ENCODE measurements around the gene C6orf47.

Gene C6orf47

DNA sequence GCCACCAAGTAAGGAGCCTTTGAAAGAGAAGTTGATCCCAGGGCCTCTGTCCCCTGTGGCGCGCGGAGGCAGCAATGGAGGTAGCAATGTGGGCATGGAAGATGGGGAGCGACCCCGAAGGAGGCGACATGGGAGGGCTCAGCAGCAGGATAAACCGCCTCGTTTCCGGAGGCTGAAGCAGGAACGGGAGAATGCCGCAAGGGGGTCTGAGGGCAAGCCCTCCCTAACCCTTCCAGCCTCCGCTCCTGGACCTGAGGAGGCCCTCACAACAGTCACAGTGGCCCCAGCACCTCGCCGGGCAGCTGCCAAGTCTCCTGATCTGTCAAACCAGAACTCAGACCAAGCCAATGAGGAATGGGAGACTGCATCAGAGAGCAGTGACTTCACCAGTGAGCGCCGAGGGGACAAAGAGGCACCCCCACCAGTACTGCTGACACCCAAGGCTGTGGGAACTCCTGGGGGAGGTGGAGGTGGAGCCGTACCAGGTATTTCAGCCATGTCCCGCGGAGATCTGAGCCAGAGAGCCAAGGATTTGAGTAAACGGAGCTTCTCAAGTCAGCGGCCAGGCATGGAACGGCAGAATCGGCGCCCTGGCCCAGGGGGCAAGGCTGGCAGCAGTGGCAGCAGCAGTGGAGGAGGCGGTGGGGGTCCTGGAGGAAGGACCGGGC, 28.2 kb downstream of the C6orf47 start:
- DNase-seq, result no peak

DNA sequence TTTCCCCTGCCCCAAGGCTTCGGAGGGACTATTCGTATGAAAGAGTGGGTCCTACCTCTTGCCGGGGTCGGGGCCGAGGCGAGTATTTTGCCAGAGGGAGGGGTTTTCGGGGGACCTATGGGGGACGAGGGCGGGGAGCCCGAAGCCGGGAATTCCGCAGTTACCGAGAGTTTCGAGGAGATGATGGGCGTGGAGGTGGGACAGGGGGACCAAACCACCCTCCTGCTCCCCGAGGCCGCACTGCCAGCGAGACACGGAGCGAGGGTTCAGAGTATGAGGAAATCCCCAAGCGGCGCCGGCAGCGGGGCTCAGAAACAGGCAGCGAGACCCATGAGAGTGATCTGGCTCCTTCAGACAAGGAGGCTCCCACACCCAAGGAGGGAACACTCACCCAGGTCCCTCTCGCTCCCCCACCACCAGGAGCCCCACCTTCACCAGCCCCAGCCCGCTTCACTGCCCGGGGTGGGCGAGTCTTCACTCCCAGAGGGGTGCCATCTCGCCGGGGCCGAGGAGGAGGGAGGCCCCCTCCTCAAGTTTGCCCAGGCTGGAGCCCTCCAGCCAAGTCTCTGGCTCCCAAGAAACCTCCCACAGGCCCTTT, 28.8 kb downstream of the C6orf47 start:
- no peak for DNase-seq

DNA sequence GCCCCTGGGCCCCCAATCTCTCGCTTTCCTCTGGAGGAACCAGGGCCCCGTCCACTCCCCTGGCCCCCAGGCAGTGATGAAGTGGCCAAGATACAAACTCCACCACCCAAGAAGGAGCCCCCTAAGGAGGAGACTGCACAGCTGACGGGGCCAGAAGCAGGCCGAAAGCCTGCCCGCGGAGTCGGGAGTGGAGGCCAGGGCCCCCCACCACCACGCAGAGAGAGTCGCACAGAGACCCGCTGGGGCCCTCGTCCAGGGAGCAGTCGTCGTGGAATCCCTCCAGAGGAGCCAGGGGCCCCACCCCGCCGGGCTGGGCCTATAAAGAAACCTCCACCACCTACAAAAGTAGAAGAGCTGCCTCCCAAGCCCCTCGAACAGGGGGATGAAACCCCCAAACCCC, 29.4 kb downstream of the C6orf47 start:
- DNase-seq, result no peak

DNA sequence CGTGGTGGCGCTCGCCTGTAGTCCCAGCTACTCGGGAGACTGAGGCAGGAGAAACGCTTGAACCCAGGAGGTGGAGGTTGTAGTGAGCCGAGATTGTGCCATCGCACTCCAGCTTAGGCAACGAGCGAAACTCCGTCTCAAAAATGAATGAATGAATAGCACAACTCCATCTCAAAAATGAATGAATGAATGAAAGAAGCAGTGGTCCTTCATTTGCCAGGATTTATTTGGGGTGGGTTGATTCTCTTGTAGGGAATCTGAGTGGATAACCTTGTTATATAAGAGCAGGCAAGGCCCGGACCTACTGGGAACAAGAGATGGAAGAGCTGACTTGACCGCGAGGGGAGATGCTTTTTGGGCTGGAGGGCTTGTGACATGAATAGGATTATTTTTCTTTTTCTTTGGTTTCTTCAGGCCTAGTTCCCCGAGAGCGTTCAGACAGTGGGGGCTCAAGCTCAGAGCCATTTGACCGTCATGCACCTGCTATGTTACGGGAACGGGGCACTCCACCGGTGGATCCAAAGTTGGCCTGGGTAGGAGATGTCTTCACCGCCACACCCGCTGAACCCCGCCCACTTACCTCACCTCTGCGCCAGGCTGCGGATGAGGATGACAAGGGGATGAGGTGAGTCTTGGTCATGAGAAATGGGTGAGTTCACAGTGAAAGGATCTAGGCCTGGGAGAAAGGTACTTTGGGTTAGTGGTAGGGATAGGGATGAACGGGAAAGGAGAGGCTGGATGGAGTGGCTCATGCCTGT, 30.2 kb downstream of the C6orf47 start:
- no peak for DNase-seq

DNA sequence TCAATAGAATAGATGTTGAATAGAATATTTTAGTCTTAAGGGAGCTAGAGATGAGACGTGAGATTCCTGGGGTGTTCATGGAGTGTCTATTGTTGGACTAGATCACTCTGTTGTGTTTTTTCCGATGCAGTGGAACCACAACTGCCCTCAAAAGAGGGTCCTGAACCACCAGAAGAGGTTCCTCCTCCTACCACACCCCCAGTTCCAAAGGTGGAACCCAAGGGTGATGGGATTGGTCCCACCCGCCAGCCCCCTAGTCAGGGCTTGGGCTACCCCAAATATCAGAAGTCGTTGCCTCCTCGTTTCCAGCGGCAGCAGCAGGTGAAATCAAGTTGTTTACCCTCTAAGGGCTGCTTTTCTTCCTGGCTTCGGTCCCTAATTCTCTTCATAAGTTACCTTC, 31.6 kb downstream of the C6orf47 start:
- DNase-seq, result no peak

DNA sequence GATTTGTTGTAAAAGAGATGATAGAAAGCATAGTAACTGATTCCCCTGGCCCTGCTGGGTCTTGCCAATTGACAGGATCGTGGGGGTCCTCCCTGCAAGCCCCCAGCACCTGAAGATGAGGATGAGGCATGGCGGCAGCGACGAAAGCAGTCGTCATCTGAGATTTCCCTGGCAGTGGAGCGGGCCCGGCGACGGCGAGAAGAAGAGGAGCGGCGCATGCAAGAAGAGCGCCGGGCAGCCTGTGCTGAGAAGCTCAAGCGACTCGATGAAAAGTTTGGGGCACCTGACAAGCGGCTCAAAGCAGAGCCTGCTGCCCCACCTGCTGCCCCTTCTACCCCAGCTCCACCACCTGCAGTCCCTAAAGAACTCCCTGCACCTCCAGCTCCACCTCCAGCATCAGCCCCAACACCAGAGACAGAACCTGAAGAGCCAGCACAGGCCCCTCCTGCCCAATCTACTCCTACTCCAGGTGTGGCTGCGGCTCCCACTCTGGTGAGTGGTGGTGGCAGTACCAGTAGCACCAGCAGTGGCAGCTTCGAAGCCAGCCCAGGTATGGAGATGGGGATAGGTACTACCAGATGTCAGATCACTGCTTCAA, 32.8 kb downstream of the C6orf47 start:
- no peak for DNase-seq

DNA sequence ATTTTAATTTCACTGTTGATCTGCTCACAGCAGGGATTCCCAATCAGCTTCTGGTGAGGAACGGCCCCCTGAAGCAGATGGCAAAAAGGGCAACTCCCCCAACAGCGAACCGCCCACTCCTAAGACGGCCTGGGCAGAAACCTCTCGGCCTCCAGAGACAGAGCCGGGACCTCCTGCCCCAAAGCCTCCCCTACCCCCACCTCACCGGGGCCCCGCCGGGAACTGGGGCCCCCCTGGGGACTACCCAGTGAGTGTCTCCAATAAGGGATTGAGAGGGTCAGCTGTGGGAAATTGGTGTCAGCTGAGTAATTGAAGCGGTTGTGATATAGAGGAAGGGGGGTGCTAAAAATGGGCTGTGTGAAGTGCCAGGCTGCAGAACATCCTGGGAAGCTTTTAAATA, 33.6 kb downstream of the C6orf47 start:
- DNase-seq, result no peak

DNA sequence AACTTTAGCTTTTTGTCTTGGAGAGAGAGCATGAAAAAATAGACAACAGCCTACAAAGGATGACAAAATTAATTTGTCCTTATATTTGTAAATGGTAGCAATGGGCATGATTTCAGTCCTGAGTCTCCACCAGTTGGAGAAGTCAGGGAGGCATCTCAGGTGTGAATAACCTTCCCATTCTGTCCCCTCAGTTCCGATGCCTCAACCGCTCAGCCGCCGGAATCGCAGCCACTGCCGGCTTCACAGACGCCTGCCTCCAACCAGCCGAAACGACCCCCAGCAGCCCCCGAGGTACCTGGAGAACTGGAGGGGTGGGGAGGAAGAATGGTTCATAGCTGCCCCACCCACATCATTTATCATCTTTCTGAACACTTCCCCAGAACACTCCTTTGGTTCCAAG, 36.5 kb downstream of the C6orf47 start:
- DNase-seq, result no peak

DNA sequence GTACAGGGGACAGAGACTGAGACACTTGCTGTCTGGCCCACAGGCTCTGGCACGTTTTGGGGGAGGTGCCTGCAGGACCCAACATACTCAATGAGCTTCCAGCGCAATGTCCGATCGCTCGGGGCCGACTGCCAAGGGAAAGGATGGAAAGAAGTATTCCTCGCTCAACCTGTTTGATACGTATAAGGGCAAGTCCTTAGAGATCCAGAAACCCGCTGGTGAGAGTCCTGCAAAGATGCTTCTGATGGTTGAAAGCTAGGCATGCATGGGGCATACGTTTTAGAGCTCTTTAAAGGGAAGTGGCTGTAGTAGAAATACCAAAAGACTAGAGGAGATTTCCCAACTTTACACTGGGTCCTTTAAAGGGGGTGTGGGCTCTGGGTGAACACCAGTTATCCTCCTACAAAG, 37.9 kb downstream of the C6orf47 start:
- no peak for DNase-seq

DNA sequence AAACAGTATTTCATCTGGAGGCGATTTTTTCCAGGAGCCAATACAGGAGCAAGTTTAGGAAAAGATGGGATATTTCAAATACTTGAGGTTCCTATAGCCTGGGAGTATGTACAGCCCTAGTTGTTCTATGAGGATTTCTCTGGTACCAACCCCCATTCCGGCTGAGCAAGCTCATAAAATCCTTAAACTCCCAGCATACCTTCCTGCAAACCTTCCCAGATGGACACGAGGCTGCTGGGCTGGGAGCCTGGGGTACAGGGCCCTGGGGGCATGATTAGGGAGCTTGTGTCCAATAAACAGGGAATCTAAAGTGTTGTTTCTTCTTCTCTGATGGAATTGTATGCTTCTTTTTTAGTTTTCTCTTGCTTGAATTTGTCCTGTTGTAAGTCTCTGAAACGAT, 38.6 kb downstream of the C6orf47 start:
- DNase-seq, result no peak

DNA sequence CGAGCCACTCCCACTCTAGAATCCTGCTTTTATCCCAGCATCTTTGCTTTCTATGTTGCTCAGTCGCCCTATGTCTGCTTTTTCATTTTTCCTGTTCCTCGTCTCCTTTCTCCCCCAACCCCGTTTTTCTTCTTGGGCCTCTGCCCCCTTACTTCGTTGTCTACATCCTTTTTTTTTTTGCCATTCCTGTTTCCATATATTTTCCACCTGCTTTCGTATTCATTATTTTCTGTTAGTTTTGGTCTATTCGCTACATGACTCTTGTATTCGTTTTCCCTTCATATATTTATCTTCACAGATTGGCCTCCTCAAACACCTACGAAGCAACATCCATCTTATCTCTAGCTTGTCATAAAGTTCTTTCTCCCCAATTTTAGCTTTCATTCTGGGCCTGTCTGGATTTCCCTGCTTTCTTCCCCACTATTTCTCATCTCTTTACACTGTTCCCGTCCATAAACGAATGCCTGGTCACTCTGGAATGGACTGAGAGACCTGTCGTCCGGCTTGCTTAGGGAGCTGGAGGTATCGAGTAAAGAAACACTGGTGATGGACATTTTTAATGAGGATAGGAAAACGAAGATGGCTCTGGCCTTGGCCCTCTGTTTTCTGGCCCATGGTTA, 39.1 kb downstream of the C6orf47 start:
- no peak for DNase-seq

DNA sequence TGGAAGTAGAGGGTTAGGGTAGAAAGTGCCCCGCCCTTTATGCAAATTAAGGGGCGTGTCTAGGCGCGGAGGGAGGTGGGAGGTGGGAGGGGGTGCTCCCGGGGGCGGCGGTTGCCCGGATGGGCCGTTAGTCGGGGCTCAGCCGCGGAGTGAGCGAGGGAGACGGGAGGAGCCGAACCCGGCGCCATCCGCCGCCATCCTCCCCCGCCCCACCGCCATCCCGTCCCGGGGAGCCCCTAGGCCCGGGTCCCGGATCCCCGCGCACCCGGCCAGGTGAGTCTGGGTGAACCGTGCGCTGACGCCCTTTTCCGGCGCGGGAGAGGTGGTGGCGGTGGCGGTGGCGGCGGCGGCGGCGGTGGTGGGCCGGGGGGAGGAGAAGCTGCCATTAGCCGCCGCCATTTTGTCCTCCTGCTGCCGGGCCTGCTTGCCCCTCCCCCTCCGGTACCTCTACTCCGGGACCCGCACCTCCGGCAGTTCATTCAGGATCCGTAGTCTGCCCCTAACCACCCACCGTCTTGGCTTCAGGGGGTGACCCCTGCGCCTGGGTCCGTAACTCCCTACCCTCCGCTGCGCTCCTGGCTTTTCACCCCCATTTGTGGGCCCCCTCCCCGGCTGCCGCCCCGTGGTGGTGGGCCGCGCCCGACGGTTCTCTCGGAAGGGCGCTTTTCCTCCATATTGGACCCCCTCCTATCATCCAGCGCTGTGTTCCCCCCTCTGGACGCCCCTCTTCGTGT, 39.8 kb downstream of the C6orf47 start, which contains the start of gene PRRC2A:
TSS of gene PRRC2A (plus strand) at position 130 of the 734 bp plus-strand sequence. CDS start 2,075 bp downstream, outside the sequence.
- DNase-seq, result peak; percentile 64

DNA sequence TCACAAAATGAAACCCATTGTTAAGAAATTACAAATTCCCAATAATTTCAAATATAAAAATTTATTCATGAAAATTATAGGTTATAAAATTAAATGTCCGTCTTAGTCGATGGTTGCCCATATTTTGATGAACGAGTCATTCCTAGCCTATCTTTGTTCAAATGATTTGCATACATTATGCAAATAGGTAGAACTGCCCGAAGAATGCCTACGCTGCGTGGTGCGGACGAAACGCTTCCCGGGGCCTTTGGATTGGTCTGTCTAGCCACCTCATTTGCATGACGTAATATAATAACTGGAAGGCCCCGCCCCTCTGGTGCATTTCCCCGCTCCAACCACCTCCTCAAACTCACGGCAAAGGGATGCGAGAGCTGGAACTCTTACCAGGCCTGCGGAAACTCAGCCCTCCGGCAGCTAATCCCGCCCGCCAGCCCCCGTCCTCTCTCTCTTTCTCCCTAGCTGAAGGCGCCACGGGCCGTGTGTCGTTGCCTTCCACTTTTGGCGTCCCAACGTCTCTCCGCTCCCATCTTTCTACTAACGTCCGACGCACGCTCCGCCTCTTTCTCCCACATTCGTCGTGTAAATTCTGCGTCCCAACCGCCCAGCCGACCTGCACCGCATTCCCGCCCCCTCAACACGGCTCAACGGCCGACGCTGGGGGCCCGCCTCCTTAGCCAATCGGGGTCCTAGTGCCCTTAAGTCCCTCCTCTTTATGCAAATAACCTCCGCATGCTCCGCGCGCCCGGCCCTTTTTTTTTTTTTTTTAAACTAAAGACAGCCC, 40.6 kb downstream of the C6orf47 start:
- peak; percentile 99 for DNase-seq

DNA sequence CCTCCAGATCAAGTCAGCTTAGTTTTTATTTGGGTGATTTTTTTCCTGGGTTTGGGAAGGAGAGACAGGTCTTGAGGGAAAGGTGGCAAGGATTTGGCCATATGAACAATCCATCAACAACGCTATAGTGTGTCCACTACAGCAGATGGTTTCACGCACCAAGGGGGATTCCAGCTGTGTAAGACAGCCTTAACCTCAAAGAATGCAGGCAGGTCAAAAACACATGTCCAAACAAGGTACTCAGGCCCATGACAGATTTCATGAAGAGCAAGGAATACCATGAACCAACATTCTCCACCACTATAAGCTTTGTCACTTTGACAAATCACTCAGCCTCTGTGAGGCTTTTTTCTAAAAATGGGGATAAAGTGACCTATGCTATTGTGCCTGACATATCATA, 43.6 kb downstream of the C6orf47 start:
- DNase-seq, result no peak

DNA sequence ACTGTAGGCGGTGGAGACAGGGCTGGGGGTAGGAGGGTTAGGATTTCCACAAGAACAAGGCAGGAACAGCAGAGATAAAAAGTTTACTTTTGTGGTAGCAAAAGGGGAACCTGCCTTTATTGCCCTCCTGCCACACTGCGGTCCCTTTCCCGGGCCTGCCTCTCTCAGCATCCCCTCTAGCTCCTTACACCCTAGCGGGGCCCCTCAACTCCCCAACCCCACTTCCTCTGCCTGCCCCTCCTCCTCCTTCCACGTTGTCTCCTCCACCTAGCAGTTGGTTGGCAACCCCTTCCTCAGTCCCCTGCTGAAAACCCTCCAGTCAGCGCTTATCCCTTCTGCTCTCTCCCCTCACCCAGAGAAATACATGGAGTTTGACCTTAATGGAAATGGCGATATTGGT, 44.8 kb downstream of the C6orf47 start:
- no peak for DNase-seq

DNA sequence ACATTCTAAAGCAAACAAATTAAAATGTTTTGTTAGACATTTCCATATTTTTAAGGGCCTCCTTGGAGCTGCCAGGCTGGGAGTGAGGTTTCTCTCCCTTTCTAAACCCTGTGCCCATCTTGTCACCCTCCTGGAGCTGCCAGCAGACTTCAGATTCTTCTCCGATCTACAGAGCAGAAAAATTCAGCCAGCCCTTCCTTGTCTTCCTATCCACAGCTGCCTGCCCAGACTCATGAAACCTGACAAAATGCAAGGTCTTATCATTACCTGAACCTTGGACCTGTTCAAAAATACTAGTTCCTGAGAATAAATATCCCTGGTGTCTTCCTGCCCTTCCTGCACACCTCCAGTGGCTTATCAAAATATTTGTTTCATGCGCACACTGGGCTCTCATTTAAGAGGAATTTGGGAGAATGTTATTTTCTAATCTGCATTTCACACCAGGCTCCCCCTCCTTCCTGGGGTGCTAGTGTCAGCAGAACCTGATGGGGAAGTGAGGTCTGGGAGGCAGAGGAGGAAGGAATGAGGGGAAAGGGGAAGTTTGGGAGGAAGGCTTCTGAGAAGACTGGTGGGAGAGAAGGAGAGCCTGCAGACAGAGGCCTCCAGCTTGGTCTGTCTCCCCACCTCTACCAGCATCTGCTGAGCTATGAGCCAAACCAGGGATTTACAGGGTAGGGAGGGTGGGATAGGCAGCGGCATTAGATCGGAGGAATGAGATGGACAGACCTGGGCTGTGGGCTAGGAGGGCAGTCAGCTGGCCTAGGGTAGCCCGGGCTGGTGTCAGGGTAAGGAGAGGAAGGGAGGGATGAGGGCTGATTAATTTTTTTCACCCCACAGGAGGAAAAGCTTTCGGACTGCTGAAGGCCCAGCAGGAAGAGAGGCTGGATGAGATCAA, 45.6 kb downstream of the C6orf47 start, which contains the start of gene AIF1:
TSS of gene AIF1 (plus strand) at position 551 of the 895 bp plus-strand sequence. CDS start at position 647, 96 bp downstream.
- DNase-seq, result no peak

DNA sequence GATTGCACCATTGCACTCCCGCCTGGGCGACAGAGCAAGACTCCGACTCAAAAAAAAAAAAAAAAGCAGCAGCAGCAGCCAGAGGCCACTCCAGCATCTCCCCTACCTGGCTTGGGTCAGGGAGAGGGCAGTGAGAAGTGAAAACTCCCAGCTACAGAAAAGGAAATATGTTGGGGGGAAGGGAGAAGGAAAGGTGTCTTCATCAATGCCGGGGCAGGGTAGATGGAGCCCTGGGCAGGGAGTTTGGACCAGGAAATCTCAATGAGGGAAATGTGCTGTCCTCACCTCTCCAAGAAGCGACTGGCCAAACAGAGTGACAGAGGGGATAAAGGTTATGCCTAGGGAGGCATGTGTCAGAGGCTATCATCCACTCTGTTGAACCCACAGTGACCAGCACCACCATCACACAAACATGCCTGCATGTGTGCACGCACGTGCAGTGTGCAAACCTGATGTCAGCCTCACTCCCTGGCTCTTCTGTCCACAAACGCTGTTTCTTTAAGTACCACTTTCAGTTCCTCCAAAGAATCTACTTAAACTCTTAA, 46.4 kb downstream of the C6orf47 start:
- DNase-seq, result no peak

DNA sequence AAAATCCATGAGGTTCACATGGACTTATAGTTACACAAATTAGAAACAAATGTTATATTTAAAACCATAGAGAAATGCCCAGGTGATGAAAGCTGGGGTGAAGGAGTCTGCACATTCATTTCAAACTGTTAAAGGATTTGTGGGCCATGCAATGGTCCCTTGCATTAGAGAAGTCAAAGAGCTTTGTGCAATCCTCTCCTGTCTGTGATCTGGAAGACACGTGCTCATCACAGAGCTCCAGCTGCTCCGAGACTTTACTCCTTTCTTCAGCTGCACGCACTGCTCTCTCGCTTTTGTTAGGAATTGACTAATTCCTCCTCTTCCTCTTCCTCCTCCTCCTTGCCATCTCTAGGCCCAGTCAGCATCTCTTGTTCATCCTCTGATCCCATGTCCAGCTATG, 49.6 kb downstream of the C6orf47 start:
- DNase-seq, result no peak

DNA sequence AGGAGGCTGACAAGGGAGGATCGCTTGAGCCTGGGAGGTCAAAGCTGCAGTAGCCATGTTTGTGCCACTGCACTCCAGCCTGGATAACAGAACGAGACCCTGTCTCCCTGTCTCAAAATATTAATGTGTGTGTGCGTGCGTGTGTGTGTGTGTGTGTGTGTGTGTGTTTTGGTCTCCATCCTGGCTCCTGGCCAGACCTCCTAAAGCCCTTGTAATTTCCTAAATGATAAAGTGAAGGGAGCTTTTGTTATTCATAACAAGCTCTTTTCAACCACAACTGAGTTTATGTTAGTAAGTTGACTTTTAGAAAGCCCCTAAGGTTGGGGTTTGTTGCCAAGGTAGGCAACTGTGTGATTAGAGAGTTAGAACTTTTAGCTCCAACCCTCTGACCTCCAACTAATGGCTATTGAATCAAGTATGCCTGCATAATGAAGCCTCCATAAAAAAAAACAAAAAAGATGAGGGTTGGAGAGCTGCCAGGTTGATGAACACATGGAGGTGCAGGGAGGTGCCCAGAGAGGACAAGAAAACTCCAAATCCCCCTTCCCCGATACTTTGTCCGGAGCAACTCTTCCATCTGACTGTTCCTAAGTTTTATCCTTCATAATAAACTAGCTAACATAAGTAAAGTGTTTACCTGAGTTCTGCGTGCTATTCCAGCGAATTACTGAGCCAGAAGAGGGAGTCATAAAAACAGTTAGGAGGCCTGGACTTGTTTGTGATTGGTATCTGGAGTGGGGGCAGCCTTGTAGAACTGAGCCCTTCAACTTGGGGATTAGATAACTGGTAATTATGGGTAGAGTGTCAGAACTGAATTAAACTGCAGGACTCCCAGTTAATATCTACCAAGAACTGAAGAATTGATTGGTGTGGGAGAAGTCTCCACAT, 50.8 kb downstream of the C6orf47 start:
- DNase-seq, result peak; percentile 98

Data from NCI-H748 treated with DMSO at 0.1 percent for 48 hours (cell line).